ENCODE data around the gene SLC39A11.
"Not testable (repeated sequence)": the region's sequence is repeated elsewhere in the genome, so short reads cannot be mapped to it uniquely, and the experiment has no call there.

The SLC39A11 gene

DNA sequence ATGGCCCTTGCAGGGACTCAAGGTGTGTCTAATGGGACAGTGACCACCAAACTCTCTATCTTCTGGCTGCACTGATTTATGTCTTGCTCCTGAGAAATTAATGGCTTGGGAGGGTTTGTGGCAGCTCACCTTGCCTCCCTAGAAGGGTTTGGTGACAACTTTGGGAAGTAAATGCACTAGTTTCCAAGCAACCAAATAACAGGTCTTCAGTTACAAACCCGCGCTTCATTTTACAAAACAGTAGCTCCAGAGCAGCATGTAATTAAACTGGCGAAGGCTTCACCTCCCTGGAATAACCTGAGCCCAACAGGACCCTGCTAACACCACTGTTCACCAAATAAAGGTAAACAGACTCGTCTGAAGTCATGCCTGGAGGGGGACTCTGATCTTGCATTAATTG is 318.3 kb downstream of the SLC39A11 start:
- Histone ChIP-seq H3K27ac (ENCODE audit: insufficient read depth, low read depth, low read length, poor library complexity, severe bottlenecking) (no peak overlapping the region), H3K4me1 (ENCODE audit: control insufficient read depth, insufficient read depth, low read length) (peaks cover 7% of the 10 kb centered on the region), H3K36me3 (ENCODE audit: control insufficient read depth, insufficient read depth, low read length) (no peaks in the 10 kb centered on the region), H3K4me3 (ENCODE audit: insufficient read depth, low read depth, low read length) (no peak overlapping the region), H3K27me3 (ENCODE audit: control insufficient read depth, insufficient read depth, low read length, poor library complexity, severe bottlenecking) (no peaks in the 10 kb centered on the region), H3K9me3 (ENCODE audit: control insufficient read depth, low read length) (no peaks in the 10 kb centered on the region)
- WGBS, 2 experiments: 86 to 89% methylated on average over 4 of the region's 4 CpGs

DNA sequence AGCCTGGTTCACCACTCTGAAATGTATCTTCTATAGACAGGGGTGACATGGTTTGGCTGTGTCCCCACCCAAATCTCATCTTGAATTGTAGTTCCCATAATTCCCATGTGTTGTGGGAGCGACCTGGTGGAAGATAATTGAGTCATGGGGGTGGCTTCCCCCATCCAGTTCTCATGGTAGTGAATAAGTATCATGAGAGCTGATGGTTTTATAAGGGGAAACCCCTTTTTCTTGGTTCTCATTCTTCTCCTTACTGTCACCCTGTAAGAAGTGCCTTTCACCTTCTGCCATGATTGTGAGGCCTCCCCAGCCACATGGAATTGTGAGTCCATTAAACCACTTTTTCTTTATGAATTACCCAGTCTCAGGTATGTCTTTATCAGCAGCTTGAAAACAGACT is 319.3 kb downstream of the SLC39A11 start:
- WGBS, 2 experiments: 85 to 100% methylated on average over 1 of the region's 1 CpG
- not testable (repeated sequence) for H3K36me3 ChIP-seq (ENCODE audit: control insufficient read depth, insufficient read depth, low read length)

GRCh38 chr17:72772331-72772821 is 320.1 kb downstream of the SLC39A11 start:
- 94 to 96% methylated on average over 7 of the region's 7 CpGs for WGBS, 2 experiments
- Histone ChIP-seq H3K36me3 (ENCODE audit: control insufficient read depth, insufficient read depth, low read length) (no peaks in the 10 kb centered on the region), H3K27me3 (ENCODE audit: control insufficient read depth, insufficient read depth, low read length, poor library complexity, severe bottlenecking) (no peaks in the 10 kb centered on the region)

More for the DNA sequence above, 319.3 kb downstream of the SLC39A11 start:
- not testable (repeated sequence) for H3K27me3 ChIP-seq (ENCODE audit: control insufficient read depth, insufficient read depth, low read length, poor library complexity, severe bottlenecking); H3K4me3 ChIP-seq (ENCODE audit: insufficient read depth, low read depth, low read length); H3K27ac ChIP-seq (ENCODE audit: insufficient read depth, low read depth, low read length, poor library complexity, severe bottlenecking); H3K4me1 ChIP-seq (ENCODE audit: control insufficient read depth, insufficient read depth, low read length); H3K9me3 ChIP-seq (ENCODE audit: control insufficient read depth, low read length)

GRCh38 chr17:72771734-72772133 is 320.8 kb downstream of the SLC39A11 start:
- Histone ChIP-seq H3K4me1 (ENCODE audit: control insufficient read depth, insufficient read depth, low read length) (peaks cover 7% of the 10 kb centered on the region), H3K9me3 (ENCODE audit: control insufficient read depth, low read length) (no peaks in the 10 kb centered on the region), H3K36me3 (ENCODE audit: control insufficient read depth, insufficient read depth, low read length) (no peaks in the 10 kb centered on the region), H3K27me3 (ENCODE audit: control insufficient read depth, insufficient read depth, low read length, poor library complexity, severe bottlenecking) (no peaks in the 10 kb centered on the region), H3K4me3 (ENCODE audit: insufficient read depth, low read depth, low read length) (no peak overlapping the region), H3K27ac (ENCODE audit: insufficient read depth, low read depth, low read length, poor library complexity, severe bottlenecking) (no peak overlapping the region)
- WGBS, 2 experiments: 90 to 92% methylated on average over 3 of the region's 3 CpGs

More at GRCh38 chr17:72772331-72772821, 320.1 kb downstream of the SLC39A11 start:
- peaks cover 7% of the 10 kb centered on the region for H3K4me1 ChIP-seq (ENCODE audit: control insufficient read depth, insufficient read depth, low read length)
- H3K4me3 ChIP-seq (ENCODE audit: insufficient read depth, low read depth, low read length): no peak overlapping the region
- H3K9me3 ChIP-seq (ENCODE audit: control insufficient read depth, low read length): no peaks in the 10 kb centered on the region
- no peak overlapping the region for H3K27ac ChIP-seq (ENCODE audit: insufficient read depth, low read depth, low read length, poor library complexity, severe bottlenecking)

DNA sequence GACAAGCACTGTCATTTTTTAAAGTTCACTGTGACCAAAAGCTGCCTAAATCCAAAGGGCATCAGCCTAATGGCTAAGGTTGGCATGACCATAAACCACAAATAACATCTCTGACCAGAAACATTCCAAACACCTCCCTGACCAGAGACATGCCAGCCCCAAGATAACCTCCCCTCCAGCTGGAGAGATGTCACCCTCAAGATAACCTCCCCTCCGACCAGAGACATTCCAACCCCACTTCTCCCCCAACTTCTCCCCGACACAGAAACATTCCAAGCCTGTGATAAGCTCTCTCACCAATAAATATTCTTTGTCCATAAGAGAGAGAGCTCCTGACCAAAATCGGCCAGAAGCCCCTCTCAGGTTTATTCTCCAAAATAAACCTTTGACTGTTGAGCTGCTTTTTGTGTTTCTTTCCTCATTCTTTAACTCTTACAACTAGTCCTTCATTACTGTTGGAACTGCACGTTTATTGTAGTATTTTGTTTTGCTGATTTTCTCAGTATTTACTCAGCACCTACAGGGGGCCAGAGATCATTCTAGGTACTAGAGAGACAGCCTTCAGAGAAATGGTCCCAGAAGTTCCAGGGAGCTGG is 325.6 kb downstream of the SLC39A11 start:
- no peaks in the 10 kb centered on the region for H3K27me3 ChIP-seq (ENCODE audit: control insufficient read depth, insufficient read depth, low read length, poor library complexity, severe bottlenecking)
- no peaks in the 10 kb centered on the region for H3K36me3 ChIP-seq (ENCODE audit: control insufficient read depth, insufficient read depth, low read length)
- H3K4me1 ChIP-seq (ENCODE audit: control insufficient read depth, insufficient read depth, low read length): peaks cover 4% of the 10 kb centered on the region
- H3K9me3 ChIP-seq (ENCODE audit: control insufficient read depth, low read length): peaks cover 2% of the 10 kb centered on the region
- 83 to 88% methylated on average over 3 to 4 of the region's 4 CpGs for WGBS, 2 experiments
- no peak overlapping the region for H3K4me3 ChIP-seq (ENCODE audit: insufficient read depth, low read depth, low read length)
- no peak overlapping the region for H3K27ac ChIP-seq (ENCODE audit: insufficient read depth, low read depth, low read length, poor library complexity, severe bottlenecking)

DNA sequence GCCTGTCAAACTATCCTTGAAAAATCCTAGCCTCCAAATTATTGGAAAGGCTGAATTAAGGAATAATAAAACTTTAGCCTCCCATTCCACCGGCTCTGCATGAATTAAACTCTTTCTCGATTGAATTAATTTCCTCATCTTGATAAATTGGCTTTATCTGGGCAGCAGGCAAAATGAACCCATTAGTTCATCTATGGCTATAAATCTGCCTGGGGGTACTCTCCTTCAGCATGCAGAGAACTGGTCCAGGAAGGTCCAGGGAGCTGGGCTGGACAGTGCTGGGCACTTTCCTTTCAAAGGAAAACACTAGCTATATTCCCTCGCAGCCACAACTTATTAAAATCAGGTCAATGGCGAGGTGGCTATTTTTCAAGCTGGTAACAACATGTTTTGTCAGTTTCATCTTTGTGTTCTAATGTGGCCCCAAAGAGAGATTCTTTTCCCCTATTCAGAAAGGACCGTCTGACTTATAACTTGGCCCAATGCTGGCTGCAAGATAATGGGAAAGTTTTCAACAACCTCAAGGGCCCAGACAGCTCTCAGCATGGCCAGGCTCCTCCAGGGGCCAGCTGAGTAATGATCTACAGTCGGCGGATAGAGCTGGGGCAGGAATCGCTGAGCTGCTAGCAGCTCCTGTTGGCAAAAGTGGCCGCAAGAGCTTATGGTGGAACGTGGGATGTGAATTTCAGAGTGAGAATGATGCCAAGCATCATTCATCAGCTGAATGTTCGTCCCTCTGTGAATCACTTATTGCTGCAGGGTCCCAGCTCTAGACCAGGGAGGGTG is 326.9 kb downstream of the SLC39A11 start:
- Histone ChIP-seq H3K36me3 (ENCODE audit: control insufficient read depth, insufficient read depth, low read length) (no peaks in the 10 kb centered on the region), H3K9me3 (ENCODE audit: control insufficient read depth, low read length) (peaks cover 2% of the 10 kb centered on the region), H3K4me3 (ENCODE audit: insufficient read depth, low read depth, low read length) (no peak overlapping the region), H3K27me3 (ENCODE audit: control insufficient read depth, insufficient read depth, low read length, poor library complexity, severe bottlenecking) (no peaks in the 10 kb centered on the region), H3K27ac (ENCODE audit: insufficient read depth, low read depth, low read length, poor library complexity, severe bottlenecking) (no peak overlapping the region), H3K4me1 (ENCODE audit: control insufficient read depth, insufficient read depth, low read length) (peaks cover 4% of the 10 kb centered on the region)
- WGBS, 2 experiments: 91 to 96% methylated on average over 11 of the region's 11 CpGs

- WGBS, 2 experiments: 82 to 96% methylated on average over 2 to 3 of the region's 3 CpGs
- peaks cover 2% of the 10 kb centered on the region for H3K9me3 ChIP-seq (ENCODE audit: control insufficient read depth, low read length)
Measured at GRCh38 chr17:72764632-72765041, 327.9 kb downstream of the SLC39A11 start.

DNA sequence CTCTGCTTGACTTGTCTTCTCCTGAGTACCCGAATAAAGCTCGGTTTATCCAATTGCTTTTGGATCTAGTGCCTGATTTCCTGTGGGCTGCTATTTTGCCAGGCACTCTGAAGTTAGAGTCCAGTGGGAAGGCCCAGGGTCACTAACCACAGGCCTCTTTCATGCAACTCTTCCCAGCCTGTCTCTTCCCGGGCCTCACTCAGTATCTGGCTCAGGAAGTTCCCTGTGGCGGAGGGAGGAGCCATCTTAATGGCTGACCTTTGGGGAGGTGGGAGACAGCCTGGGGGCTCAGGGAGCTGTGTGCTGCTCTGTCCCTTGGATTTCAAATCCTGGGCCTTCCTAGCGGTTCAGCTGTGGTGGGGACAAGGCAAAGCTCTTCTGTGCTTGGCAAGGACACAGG is 328.5 kb downstream of the SLC39A11 start:
- Histone ChIP-seq H3K4me3 (ENCODE audit: insufficient read depth, low read depth, low read length) (no peak overlapping the region), H3K9me3 (ENCODE audit: control insufficient read depth, low read length) (peaks cover 2% of the 10 kb centered on the region), H3K4me1 (ENCODE audit: control insufficient read depth, insufficient read depth, low read length) (peaks cover 4% of the 10 kb centered on the region), H3K27me3 (ENCODE audit: control insufficient read depth, insufficient read depth, low read length, poor library complexity, severe bottlenecking) (no peaks in the 10 kb centered on the region), H3K36me3 (ENCODE audit: control insufficient read depth, insufficient read depth, low read length) (no peaks in the 10 kb centered on the region), H3K27ac (ENCODE audit: insufficient read depth, low read depth, low read length, poor library complexity, severe bottlenecking) (no peak overlapping the region)
- WGBS, 2 experiments: 49% methylated on average over 5 of the region's 5 CpGs

More at GRCh38 chr17:72764632-72765041, 327.9 kb downstream of the SLC39A11 start:
- H3K27ac ChIP-seq (ENCODE audit: insufficient read depth, low read depth, low read length, poor library complexity, severe bottlenecking): no peak overlapping the region
- H3K4me3 ChIP-seq (ENCODE audit: insufficient read depth, low read depth, low read length): no peak overlapping the region
- H3K36me3 ChIP-seq (ENCODE audit: control insufficient read depth, insufficient read depth, low read length): no peaks in the 10 kb centered on the region
- no peaks in the 10 kb centered on the region for H3K27me3 ChIP-seq (ENCODE audit: control insufficient read depth, insufficient read depth, low read length, poor library complexity, severe bottlenecking)
- H3K4me1 ChIP-seq (ENCODE audit: control insufficient read depth, insufficient read depth, low read length): peaks cover 4% of the 10 kb centered on the region

GRCh38 chr17:72761893-72762575 is 330.5 kb downstream of the SLC39A11 start:
- WGBS, 2 experiments: 89 to 90% methylated on average over 9 of the region's 9 CpGs
- H3K27me3 ChIP-seq (ENCODE audit: control insufficient read depth, insufficient read depth, low read length, poor library complexity, severe bottlenecking); H3K9me3 ChIP-seq (ENCODE audit: control insufficient read depth, low read length); H3K4me1 ChIP-seq (ENCODE audit: control insufficient read depth, insufficient read depth, low read length); H3K27ac ChIP-seq (ENCODE audit: insufficient read depth, low read depth, low read length, poor library complexity, severe bottlenecking); H3K4me3 ChIP-seq (ENCODE audit: insufficient read depth, low read depth, low read length); H3K36me3 ChIP-seq (ENCODE audit: control insufficient read depth, insufficient read depth, low read length): not testable (repeated sequence)

DNA sequence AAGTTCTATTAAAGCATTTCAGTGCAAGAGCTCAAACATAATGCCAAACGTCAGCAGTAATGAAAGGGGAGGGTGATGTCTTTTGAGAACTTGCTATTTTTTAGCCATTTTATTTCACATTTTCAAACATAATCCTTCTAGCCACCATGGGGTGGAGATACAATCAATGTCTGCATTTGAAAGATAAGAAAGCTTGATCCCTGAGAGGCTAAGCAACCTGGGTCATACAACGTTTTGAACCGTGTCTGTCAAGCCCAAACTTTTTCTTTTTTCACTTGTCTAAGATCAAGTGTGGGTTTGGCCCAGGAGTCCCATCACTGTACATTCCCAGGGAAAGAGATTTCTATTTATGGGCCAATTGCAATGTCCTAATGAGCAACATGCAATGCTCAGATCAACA is 331.1 kb downstream of the SLC39A11 start:
- no peaks in the 10 kb centered on the region for H3K36me3 ChIP-seq (ENCODE audit: control insufficient read depth, insufficient read depth, low read length)
- H3K9me3 ChIP-seq (ENCODE audit: control insufficient read depth, low read length): peaks cover 2% of the 10 kb centered on the region
- H3K4me3 ChIP-seq (ENCODE audit: insufficient read depth, low read depth, low read length): no peak overlapping the region
- no peaks in the 10 kb centered on the region for H3K27me3 ChIP-seq (ENCODE audit: control insufficient read depth, insufficient read depth, low read length, poor library complexity, severe bottlenecking)
- H3K27ac ChIP-seq (ENCODE audit: insufficient read depth, low read depth, low read length, poor library complexity, severe bottlenecking): no peak overlapping the region
- WGBS, 2 experiments: 84 to 91% methylated on average over 2 to 3 of the region's 3 CpGs
- H3K4me1 ChIP-seq (ENCODE audit: control insufficient read depth, insufficient read depth, low read length): peaks cover 4% of the 10 kb centered on the region
